NT2/D1 (cell line): ENCODE results near the gene DLG2.

Experiments used
- DNase-seq: peaks from one replicate; pipeline ENCODE4 v3.0.0-alpha.2; 2011; ENCODE audit warnings: low read depth, low spot score
- H3K27me3 ChIP-seq: 2 replicates; pipeline ENCODE4 v1.6.0; 2011; ENCODE audit warnings: mild to moderate bottlenecking; ENCODE audit not compliant: insufficient read length, insufficient read depth
- H3K36me3 ChIP-seq: 2 replicates; pipeline ENCODE4 v1.6.1; 2011; ENCODE audit warnings: mild to moderate bottlenecking, low read length, mixed read lengths; ENCODE audit not compliant: insufficient read depth, insufficient read length
- H3K4me1 ChIP-seq: 2 replicates; pipeline ENCODE4 v1.5.1; 2011; ENCODE audit not compliant: insufficient read depth, insufficient read length
- H3K4me3 ChIP-seq: 2 replicates; pipeline ENCODE4 v1.5.1; 2011; ENCODE audit warnings: low read depth; ENCODE audit not compliant: insufficient read length
- H3K9ac ChIP-seq: 2 replicates; pipeline ENCODE4 v1.6.0; 2011; ENCODE audit warnings: low read depth; ENCODE audit not compliant: insufficient read length
- H3K9me3 ChIP-seq: 2 replicates; pipeline ENCODE4 v1.5.1; 2011; ENCODE audit warnings: mild to moderate bottlenecking, low read length; ENCODE audit not compliant: insufficient read depth
- SUZ12 ChIP-seq: IDR thresholded peaks from 2 replicates; pipeline ENCODE4 v1.6.1; 2011; ENCODE audit not compliant: insufficient read length, insufficient read depth; ENCODE audit errors: extremely low read depth
- YY1 ChIP-seq: IDR thresholded peaks from 2 replicates; pipeline ENCODE4 v1.6.1; 2011; ENCODE audit not compliant: insufficient read length, insufficient read depth
- ZNF274 ChIP-seq: IDR thresholded peaks from 2 replicates; pipeline ENCODE4 v1.6.1; 2011; ENCODE audit warnings: mild to moderate bottlenecking, low read depth, low read length

DLG2 gene

GRCh38 chr11:84812471-84812969 lies 814.6 kb downstream of the DLG2 start:
- Histone ChIP-seq H3K27me3 (no peaks in the 10 kb centered on the region), H3K36me3 (no peaks in the 10 kb centered on the region), H3K9me3 (no peaks in the 10 kb centered on the region), H3K9ac (no peak overlapping the region), H3K4me3 (no peak overlapping the region), H3K4me1 (no peaks in the 10 kb centered on the region)
- no peak for DNase-seq
- TF ChIP-seq SUZ12: no peak
- no peak for TF ChIP-seq ZNF274
- TF ChIP-seq YY1: no peak

- Histone ChIP-seq H3K4me1 (no peaks in the 10 kb centered on the region), H3K9me3 (no peaks in the 10 kb centered on the region; the same call in 1 of the 2 replicates), H3K4me3 (no peak overlapping the region), H3K9ac (no peak overlapping the region), H3K27me3 (no peaks in the 10 kb centered on the region), H3K36me3 (no peaks in the 10 kb centered on the region)
- TF ChIP-seq YY1 (no peak), ZNF274 (no peak)
- DNase-seq: no peak
Measured at GRCh38 chr11:84806354-84806753, 820.8 kb downstream of the DLG2 start.

GRCh38 chr11:84804041-84804440 lies 823.1 kb downstream of the DLG2 start:
- Histone ChIP-seq H3K4me1 (no peaks in the 10 kb centered on the region), H3K27me3 (no peaks in the 10 kb centered on the region), H3K36me3 (no peaks in the 10 kb centered on the region), H3K9me3 (no peaks in the 10 kb centered on the region; the same call in 1 of the 2 replicates), H3K9ac (no peak overlapping the region), H3K4me3 (no peak overlapping the region)
- DNase-seq: no peak
- TF ChIP-seq YY1 (no peak), ZNF274 (no peak), SUZ12 (no peak)

GRCh38 chr11:84800755-84801346 lies 826.3 kb downstream of the DLG2 start:
- TF ChIP-seq SUZ12: no peak
- H3K9ac ChIP-seq: no peak overlapping the region
- peak; percentile 20 for DNase-seq
- no peaks in the 10 kb centered on the region for H3K36me3 ChIP-seq
- no peak overlapping the region for H3K4me3 ChIP-seq
- no peaks in the 10 kb centered on the region; the same call in 1 of the 2 replicates for H3K9me3 ChIP-seq
- no peaks in the 10 kb centered on the region for H3K27me3 ChIP-seq
- no peaks in the 10 kb centered on the region for H3K4me1 ChIP-seq

GRCh38 chr11:84799112-84799511 lies 828.0 kb downstream of the DLG2 start:
- H3K9ac ChIP-seq: no peak overlapping the region
- TF ChIP-seq ZNF274 (no peak), YY1 (no peak), SUZ12 (no peak)
- H3K4me1 ChIP-seq: no peaks in the 10 kb centered on the region
- no peaks in the 10 kb centered on the region for H3K9me3 ChIP-seq
- no peak overlapping the region for H3K4me3 ChIP-seq
- no peaks in the 10 kb centered on the region for H3K36me3 ChIP-seq
- DNase-seq: no peak
- H3K27me3 ChIP-seq: no peaks in the 10 kb centered on the region

- no peak for DNase-seq
- TF ChIP-seq SUZ12 (no peak), YY1 (no peak), ZNF274 (no peak)
- Histone ChIP-seq H3K36me3 (no peaks in the 10 kb centered on the region), H3K27me3 (no peaks in the 10 kb centered on the region), H3K4me1 (no peaks in the 10 kb centered on the region), H3K4me3 (no peak overlapping the region), H3K9me3 (no peaks in the 10 kb centered on the region), H3K9ac (no peak overlapping the region)
Measured at GRCh38 chr11:84795698-84796097, 831.4 kb downstream of the DLG2 start.

- Histone ChIP-seq H3K9ac (no peak overlapping the region), H3K4me3 (no peak overlapping the region), H3K9me3 (no peaks in the 10 kb centered on the region), H3K36me3 (no peaks in the 10 kb centered on the region), H3K27me3 (no peaks in the 10 kb centered on the region), H3K4me1 (no peaks in the 10 kb centered on the region)
- DNase-seq: no peak
- TF ChIP-seq SUZ12: no peak
Measured at GRCh38 chr11:84794663-84795443, 832.3 kb downstream of the DLG2 start.
